SIG-M5 (cell line): ENCODE measurements around the gene PLPPR1.
"Not testable (repeated sequence)": the region's sequence is repeated elsewhere in the genome, so short reads cannot be mapped to it uniquely, and the experiment has no call there.

ENCODE experiments used
- DNase-seq: peaks from one replicate; lab custom pipeline; 2025; lab: John Stamatoyannopoulos, UW

The PLPPR1 gene

DNA sequence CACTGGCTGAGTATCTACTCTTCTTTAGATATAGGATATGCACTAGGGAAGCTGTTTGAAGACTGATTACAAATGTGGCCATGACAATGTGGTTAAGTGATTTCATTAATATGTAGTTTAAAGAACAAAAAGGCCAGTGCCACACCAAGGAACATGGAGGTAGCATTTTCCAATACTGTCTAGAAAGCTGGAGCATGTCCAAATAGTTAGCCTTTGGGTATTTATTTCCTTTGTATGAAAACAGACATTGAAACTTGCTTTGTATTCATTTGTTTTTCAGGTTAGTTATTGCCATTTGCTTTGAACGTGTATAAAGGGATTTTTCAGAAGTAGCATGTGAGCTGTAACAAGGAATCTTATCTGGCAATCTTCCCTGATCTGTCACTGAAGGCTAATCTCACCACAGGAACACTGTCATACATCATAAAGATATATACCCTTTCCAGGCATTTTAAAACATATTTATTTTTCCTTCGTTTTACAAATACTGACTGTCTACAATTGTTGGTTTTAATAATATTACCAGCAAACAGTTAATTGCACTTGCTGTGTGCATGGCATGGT lies 93.4 kb downstream of the PLPPR1 start:
- no peak for DNase-seq

DNA sequence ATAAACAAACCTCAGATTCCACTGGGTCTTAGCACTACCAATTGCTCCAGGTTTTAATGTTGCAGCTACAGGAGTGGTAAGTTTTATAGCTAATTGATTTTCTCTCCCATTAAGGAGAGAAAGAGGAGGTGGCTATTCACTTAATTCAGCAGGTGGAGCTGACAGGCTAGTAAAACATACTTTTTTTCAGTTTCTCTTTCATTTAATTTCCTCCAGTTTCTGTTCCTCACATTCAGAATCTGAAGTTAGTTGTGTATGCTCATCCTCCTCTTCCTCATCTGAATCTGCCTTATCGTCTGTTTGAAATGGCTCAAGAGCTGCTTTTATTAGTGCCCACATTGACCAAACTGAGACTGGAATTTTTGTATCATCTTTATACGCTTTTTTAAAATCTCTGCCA lies 98.0 kb downstream of the PLPPR1 start:
- no peak for DNase-seq

DNA sequence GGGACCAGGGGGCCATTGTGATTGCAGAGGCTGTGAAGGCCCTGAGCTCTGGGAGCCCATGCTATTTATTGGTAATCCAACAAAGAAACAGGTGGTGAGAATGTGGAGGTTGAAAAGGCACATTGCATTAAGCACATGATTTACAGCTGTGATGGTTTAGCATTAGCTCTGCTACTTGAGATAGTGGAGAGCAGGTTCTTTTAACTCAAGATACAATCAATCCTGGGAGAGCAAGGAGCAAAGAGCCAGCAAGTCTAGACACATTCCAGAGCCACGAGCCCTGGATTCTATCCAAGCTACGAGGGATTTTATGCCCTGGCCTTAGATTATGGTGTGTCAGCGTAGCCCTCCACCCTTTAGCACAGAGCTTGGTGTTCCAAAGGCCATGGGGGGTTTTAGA lies 98.8 kb downstream of the PLPPR1 start:
- DNase-seq: not testable (repeated sequence)

DNA sequence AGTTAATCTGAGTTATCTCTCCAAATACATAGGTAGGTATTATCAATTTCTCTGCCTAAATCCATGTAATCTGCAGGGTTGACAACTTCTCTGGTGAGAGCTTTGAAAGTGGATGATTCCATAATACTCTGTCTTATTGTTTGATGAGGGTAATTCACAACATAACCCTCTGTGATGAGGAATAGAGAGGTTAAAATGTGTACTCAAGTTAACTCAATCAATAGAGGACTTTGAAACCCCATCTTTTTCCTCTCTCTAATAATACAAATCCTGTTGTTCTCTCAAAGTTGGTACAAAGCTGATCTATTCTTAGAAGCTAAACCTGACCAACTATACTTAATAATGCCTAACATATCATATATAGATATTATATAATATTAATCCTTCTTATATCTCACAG lies 100.1 kb downstream of the PLPPR1 start:
- DNase-seq: no peak

- DNase-seq: no peak
Observed at GRCh38 chr9:101130054-101130453, 101.5 kb downstream of the PLPPR1 start.

- DNase-seq: no peak
Observed at GRCh38 chr9:101131326-101131725, 102.8 kb downstream of the PLPPR1 start.

GRCh38 chr9:101132801-101133200 lies 104.3 kb downstream of the PLPPR1 start:
- DNase-seq: no peak

GRCh38 chr9:101138509-101138908 lies 110.0 kb downstream of the PLPPR1 start:
- no peak for DNase-seq

DNA sequence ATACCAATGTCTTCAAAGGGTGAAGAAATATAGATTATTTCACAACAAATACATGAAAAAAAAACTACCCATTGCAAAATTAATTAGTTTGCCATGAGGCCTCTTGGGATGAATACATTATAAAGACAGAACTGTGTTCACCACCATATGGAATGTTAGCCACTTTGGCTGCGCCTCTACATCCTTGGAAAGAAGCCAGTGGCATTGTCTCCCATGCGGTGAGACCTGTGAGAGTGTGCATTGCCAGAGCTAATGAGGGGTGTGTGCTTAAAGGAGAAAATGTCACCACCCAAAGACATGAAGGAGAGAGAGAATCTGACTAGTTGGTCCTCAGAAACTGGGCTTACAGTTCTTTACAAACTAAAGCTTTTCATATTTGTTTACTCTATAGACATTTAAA lies 110.6 kb downstream of the PLPPR1 start:
- DNase-seq: no peak

DNA sequence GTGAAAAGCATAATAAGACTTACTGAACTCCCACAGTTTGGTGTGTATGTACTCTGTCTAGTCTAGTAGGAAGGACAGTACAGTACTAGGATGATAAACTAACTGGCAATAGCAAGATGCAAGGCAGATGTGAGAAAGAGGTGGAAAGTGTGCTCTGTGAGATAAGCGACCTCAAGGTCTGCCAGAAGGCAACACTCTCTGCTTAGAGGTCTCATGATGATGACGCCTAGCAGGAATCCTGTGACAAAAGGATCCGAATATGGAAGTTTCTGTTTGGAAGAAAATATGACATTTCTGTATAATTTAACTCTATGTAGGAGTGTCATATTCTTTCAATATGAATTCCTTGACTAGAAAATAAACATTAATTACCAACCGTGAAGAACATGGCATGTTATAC lies 112.2 kb downstream of the PLPPR1 start:
- no peak for DNase-seq

GRCh38 chr9:101146508-101146907 lies 118.0 kb downstream of the PLPPR1 start:
- DNase-seq: no peak

- DNase-seq: no peak
Observed at GRCh38 chr9:101148344-101148743, 119.8 kb downstream of the PLPPR1 start.

DNA sequence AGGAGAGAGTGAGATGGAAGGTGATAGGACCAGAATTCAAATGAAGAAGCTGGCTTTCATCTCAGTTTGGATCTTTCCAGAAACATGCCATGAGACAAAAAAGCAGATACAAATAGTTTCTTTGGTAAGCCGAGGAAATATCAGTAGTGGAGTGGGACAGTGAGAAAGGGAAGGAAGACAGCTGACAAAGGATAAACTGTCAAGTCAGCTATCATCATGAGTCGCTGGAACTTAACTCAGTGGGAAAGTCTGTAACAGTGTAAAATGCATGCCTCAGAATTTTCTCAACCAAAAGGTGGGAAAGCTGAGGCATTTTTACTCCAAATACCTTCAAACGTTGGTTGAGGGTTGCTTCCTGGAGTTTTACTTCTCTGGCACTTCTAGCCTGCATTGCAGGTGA lies 129.8 kb downstream of the PLPPR1 start:
- DNase-seq: no peak

GRCh38 chr9:101162231-101162630 lies 133.7 kb downstream of the PLPPR1 start:
- no peak for DNase-seq

DNA sequence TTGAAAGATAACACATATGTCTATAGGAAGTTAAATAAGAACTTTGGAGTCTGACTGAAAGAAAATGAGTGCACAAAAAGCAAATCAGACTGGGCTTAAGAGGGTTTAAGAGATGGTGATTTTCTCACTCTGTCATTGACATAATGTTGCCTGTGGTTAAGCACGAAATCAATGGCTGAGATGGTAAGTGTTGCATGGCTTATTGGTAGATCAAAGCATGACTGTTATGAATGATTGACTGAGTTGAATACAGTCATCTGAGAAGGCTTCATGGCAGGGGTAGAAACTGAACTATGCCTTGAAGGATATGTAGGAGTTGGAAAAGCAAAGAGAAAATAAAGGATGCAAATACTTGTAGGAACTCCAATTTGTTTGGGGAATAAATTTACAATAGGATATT lies 136.6 kb downstream of the PLPPR1 start:
- no peak for DNase-seq

DNA sequence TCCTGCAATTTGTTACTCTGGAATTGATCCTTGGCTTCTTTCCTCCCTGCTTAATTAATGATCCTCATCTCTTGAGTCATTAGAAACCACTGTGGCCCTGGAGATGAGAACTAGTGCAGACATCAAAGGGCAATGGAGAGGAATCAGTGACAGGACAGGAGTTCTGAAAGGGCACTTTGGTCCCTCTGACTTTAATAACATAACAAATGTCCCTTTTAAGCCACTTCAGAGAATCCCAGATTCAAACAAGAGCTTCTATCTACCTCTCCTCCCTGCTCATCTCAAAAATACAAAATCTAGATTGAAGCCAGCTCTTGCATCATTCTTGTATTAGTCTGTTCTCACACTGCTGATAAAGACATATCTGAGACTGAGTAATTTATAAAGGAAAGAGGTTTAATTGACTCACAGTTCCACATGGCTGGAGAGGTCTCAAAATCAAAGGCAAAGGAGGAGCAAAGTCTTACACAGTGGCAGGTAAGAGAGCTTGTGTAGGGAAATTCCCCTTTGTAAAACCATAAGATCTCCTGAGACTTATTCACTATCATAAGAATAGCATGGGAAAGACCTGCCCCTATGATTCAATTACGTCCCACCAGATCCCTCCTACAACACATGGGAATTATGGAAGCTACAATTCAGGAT lies 139.1 kb downstream of the PLPPR1 start:
- no peak for DNase-seq

- DNase-seq: no peak
Observed at GRCh38 chr9:101172616-101173015, 144.1 kb downstream of the PLPPR1 start.

DNA sequence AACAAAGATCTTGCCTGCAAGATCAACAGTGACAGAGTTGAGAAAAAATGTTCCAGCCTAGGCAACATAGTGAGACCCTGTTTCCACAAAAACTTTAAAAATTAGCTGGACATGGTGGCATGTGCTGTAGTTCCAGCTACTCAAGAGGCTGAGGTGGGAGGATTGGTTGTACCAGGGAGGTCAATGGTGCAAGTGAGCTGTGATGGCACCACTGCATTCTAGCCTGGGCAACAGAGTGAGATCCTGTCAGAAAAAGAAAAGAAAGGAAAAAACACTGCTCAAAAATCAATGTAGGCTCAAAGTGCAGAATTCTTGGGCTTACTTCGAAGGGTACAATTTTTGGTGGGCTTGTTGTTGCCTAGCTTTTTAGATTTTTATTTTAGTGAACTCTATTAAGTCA lies 145.4 kb downstream of the PLPPR1 start:
- no peak for DNase-seq

DNA sequence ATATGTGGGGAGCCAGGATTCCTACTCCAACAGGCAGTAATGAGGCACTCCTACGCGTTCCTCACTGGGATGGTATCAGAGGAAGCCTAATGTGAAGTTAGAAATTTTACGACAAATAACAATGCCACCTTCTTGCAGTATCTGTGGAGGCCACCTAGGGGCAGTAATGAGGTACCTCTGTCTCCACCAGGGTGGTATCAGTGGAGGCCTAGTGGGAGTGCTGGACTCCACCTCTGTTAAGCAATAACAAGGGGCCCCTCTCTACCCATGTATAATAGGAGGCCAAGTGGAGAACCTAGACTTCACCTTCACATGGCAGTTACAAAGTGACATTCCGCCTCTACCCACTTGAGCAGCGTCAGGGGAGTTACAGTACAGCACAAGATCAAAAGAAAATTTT lies 147.9 kb downstream of the PLPPR1 start:
- no peak for DNase-seq

DNA sequence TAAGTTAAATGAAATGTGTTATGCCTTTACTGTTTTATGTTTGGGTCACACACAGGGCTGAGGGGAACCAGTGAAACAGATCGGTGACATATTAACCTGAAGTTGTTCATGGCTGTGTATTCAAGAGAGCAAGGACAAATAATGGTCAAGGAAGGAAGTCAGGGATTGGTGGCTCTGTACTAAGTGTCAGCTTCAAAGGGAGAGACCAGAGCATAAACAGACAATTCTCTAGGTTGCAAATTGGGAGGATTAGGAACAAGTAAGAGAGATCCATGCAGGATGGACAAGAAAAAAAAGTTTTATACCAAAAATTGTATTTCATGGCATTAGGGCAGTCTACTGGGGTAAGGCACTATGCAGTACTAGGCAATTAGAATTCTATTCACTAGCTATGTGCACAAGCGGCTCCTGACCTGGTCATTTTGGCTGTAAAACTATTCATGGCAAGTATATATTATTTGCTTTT lies 156.3 kb downstream of the PLPPR1 start:
- no peak for DNase-seq

- DNase-seq: no peak
Observed at GRCh38 chr9:101191723-101192122, 163.2 kb downstream of the PLPPR1 start.

DNA sequence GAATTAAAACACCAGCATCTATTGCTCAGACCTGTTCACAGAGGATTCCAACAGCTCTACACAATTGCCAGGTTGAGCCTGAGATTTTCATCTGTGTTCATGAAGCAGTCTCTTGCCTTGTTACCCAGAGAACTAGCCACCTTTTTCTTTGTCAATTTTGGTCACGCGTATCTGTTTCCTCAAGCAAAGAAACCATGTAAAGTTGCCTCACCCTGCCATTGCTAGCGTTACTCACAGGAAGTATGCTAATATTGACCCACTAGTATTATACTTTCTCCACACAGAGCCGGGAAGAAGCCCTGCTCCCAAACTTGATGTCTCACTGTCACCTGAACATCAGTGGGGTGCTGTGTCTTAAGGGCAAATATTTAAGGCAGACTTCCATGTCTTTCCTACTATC lies 168.5 kb downstream of the PLPPR1 start:
- no peak for DNase-seq

GRCh38 chr9:101200852-101201251 lies 172.3 kb downstream of the PLPPR1 start:
- DNase-seq: no peak

- no peak for DNase-seq
Observed at GRCh38 chr9:101201630-101202029, 173.1 kb downstream of the PLPPR1 start.
